Common myeloid progenitor, CD34-positive (primary cell): ENCODE data around the gene GSDMA.

Experiments
- CTCF ChIA-PET: fragments of 350-600 bp; sonication (Branson Sonifier 250); formaldehyde crosslinking; loops from one replicate; lab custom pipeline; 2021; ENCODE audit warnings: antibody characterized with exemption; lab: Charles Lee
- POLR2A ChIA-PET: fragments of 350-600 bp; sonication (Branson Sonifier 250); formaldehyde crosslinking; loops from one replicate; lab custom pipeline; 2021; ENCODE audit warnings: antibody characterized with exemption; lab: Charles Lee
- DNase-seq, 3 donors: peaks; one replicate each; pipeline versions ENCODE4 v3.0.0 to v3.0.0-alpha.2; 2013
- H3K27ac ChIP-seq, 2 experiments: 1 replicate in 1 of 2; 2 replicates in 1 of 2; pipeline ENCODE4 v1.7.0; 2013; ENCODE audit warnings: inconsistent platforms in 2 of 2, low read length in 2 of 2, mild to moderate bottlenecking in 2 of 2, low read depth in 1 of 2, moderate library complexity in 1 of 2; ENCODE audit not compliant: severe bottlenecking in 2 of 2, insufficient read depth in 1 of 2, poor library complexity in 1 of 2
- H3K27me3 ChIP-seq, 5 experiments: replicated peaks in 2 of 5; 1 replicate in 3 of 5; 2 replicates in 2 of 5; pipeline versions ENCODE4 v1.6.1 to v1.7.0; 2013; ENCODE audit warnings: low read length in 4 of 5, mild to moderate bottlenecking in 2 of 5, moderate library complexity in 2 of 5, inconsistent platforms in 1 of 5; ENCODE audit not compliant: insufficient read depth in 5 of 5, control insufficient read depth in 4 of 5
- H3K36me3 ChIP-seq, 4 experiments: 1 replicate in 2 of 4; 2 replicates in 2 of 4; pipeline versions ENCODE4 v1.6.1 to v1.7.0; 2013; ENCODE audit warnings: low read length in 3 of 4, control low read depth in 1 of 4, mild to moderate bottlenecking in 1 of 4; ENCODE audit not compliant: control insufficient read depth in 4 of 4, insufficient read depth in 4 of 4
- H3K4me1 ChIP-seq, 4 experiments: 1 replicate in 3 of 4; 2 replicates in 1 of 4; pipeline versions ENCODE4 v1.6.1 to v1.7.1; 2013; ENCODE audit warnings: low read length in 3 of 4, mild to moderate bottlenecking in 3 of 4, control low read depth in 1 of 4, inconsistent platforms in 1 of 4, moderate library complexity in 1 of 4; ENCODE audit not compliant: control insufficient read depth in 4 of 4, insufficient read depth in 4 of 4; ENCODE audit errors: control extremely low read depth in 1 of 4
- H3K4me3 ChIP-seq, 7 experiments: 1 replicate in 4 of 7; 2 replicates in 3 of 7; pipeline versions ENCODE4 v1.5.1 to v1.7.0; 2013; ENCODE audit warnings: mild to moderate bottlenecking in 7 of 7, low read length in 6 of 7, moderate library complexity in 6 of 7, inconsistent platforms in 2 of 7, low read depth in 2 of 7, control low read depth in 1 of 7; ENCODE audit not compliant: insufficient read depth in 4 of 7, control insufficient read depth in 1 of 7; ENCODE audit errors: extremely low read depth in 1 of 7
- H3K9me3 ChIP-seq, 5 experiments: 1 replicate in 4 of 5; 2 replicates in 1 of 5; pipeline versions ENCODE4 v1.6.1 to v1.7.1; 2013; ENCODE audit warnings: low read length in 4 of 5, mild to moderate bottlenecking in 2 of 5, inconsistent platforms in 1 of 5, low read depth in 1 of 5, moderate library complexity in 1 of 5; ENCODE audit not compliant: control insufficient read depth in 4 of 5, insufficient read depth in 2 of 5; ENCODE audit errors: control extremely low read depth in 1 of 5
- WGBS: methylation state at CpG from one replicate; pipeline ENCODE4 v1.1.5; 2013; ENCODE audit not compliant: insufficient coverage; 5-methylcytosine and 5-hydroxymethylcytosine counted together

Gene GSDMA

GRCh38 chr17:39975801-39976200 lies 13.0 kb downstream of the GSDMA start:
- no peak overlapping the region for H3K4me3 ChIP-seq
- peaks cover 0 to 7% (median 0%) of the 10 kb centered on the region in 5 experiments for H3K27me3 ChIP-seq
- H3K9me3 ChIP-seq, result no peaks in the 10 kb centered on the region
- H3K27ac ChIP-seq, result no peak overlapping the region
- H3K36me3 ChIP-seq, result no peaks in the 10 kb centered on the region
- ChIA-PET CTCF (interaction anchor here (1.2 to 12.3 kb wide), 2 partner anchors 14 to 16 kb away, joined by 4 to 197 read pairs; partner anchors contain the start of gene GSDMA), POLR2A (interaction anchor here (1.0 kb wide), 1 partner anchor 15 kb away, joined by 7 read pairs; no protein-coding TSS in a partner anchor)
- H3K4me1 ChIP-seq, result peaks cover 6 to 31% (median 9%) of the 10 kb centered on the region in 4 experiments
- WGBS, result 100% methylated on average over 2 of the region's 4 CpGs
- no peak for DNase-seq

- Histone ChIP-seq H3K4me3 (peak overlapping the region in 3 of 7 experiments; percentile 86 to 99 (median 91)), H3K27ac (no peak overlapping the region), H3K4me1 (peaks cover 18 to 29% (median 23%) of the 10 kb centered on the region in 4 experiments), H3K27me3 (peaks cover 0 to 5% (median 0%) of the 10 kb centered on the region in 5 experiments), H3K36me3 (peaks cover 0 to 5% (median 3%) of the 10 kb centered on the region in 4 experiments), H3K9me3 (no peaks in the 10 kb centered on the region)
- POLR2A ChIA-PET, result no interaction called here
- CTCF ChIA-PET, result interaction anchor here (1.8 to 12.3 kb wide), 6 partner anchors 19 to 107 kb away, joined by 5 to 197 read pairs (median 10); partner anchors contain the start of gene GSDMA
- WGBS, result 82% methylated on average over 2 of the region's 5 CpGs
- no peak for DNase-seq
Observed at GRCh38 chr17:39979016-39979670, 16.3 kb downstream of the GSDMA start.

DNA sequence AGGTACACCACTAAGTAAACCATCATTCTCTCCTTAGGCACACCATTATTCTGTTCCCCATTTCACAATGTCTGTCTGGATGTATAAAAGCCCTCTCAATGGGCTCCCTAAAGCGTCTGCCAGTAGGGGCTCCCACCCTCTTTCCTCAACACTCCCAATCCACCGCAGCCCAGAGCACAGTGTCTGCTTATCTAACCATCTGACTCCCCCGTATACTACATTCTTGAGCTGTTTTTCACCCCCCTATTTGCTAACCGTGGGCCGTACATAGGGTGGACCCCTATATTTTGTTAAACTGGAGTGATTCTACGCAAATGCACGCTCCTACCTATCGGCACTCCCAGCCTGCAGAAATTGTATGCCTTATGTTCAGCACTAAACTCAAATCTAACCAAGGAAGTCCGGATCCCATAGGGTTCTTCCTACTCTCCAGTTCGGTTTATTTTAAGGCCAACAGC lies 17.1 kb downstream of the GSDMA start:
- H3K27me3 ChIP-seq, result peaks cover 0 to 4% (median 0%) of the 10 kb centered on the region in 5 experiments
- ChIA-PET CTCF (interaction anchor here (0.6 to 12.3 kb wide), 10 partner anchors 8 to 107 kb away, joined by 3 to 197 read pairs (median 5); partner anchors contain the start of gene GSDMA), POLR2A (interaction anchor here (0.6 to 1.3 kb wide), 8 partner anchors 12 to 378 kb away, joined by 3 to 7 read pairs (median 3); no protein-coding TSS in a partner anchor)
- WGBS, result 0% methylated on average over 7 of the region's 10 CpGs
- peak; percentile 68 to 85 (median 81) for DNase-seq
- peaks cover 4 to 13% (median 10%) of the 10 kb centered on the region in 4 experiments for H3K36me3 ChIP-seq
- H3K4me3 ChIP-seq, result peak overlapping the region; percentile 64 to 99 (median 86)
- peak overlapping the region in 1 of 2 experiments; percentile 96 for H3K27ac ChIP-seq
- H3K9me3 ChIP-seq, result no peaks in the 10 kb centered on the region
- peaks cover 18 to 29% (median 23%) of the 10 kb centered on the region in 4 experiments for H3K4me1 ChIP-seq

DNA sequence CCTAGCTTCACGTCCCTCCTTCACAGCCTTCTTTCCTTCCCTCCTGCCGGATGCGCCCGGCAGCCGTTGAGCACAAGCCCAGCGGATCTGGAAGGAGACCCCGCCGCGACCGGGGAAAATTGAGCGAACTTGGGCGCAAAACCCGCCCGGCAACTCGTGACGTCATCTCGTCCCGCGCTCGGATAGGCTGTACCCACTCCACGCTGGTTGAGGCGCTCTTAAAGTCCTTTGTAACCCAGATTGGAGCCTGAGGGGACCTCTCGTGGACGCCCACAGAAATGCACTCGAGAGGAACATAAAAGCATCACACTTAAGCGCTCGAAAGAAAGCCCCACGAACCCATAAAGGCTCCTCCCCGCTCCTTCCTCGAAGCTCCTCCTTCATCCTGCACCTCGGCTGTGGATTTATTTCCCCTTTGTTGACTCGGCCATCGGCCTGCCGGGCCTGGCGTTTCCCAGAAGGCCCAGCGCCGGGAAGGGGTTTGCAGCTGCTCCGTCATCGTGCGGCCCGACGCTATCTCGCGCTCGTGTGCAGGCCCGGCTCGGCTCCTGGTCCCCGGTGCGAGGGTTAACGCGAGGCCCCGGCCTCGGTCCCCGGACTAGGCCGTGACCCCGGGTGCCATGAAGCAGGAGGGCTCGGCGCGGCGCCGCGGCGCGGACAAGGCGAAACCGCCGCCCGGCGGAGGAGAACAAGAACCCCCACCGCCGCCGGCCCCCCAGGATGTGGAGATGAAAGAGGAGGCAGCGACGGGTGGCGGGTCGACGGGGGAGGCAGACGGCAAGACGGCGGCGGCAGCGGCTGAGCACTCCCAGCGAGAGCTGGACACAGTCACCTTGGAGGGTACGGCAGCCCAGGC lies 17.8 kb downstream of the GSDMA start, which contains the start of gene PSMD3:
TSS of gene PSMD3 (plus strand) at position 457 of the 856 bp plus-strand sequence. CDS start at position 621, 164 bp downstream.
- POLR2A ChIA-PET, result interaction anchor here (0.6 to 1.3 kb wide), 11 partner anchors 8 to 379 kb away, joined by 3 to 7 read pairs (median 3); partner anchors contain the start of gene CASC3
- peak; percentile 100 for DNase-seq

DNA sequence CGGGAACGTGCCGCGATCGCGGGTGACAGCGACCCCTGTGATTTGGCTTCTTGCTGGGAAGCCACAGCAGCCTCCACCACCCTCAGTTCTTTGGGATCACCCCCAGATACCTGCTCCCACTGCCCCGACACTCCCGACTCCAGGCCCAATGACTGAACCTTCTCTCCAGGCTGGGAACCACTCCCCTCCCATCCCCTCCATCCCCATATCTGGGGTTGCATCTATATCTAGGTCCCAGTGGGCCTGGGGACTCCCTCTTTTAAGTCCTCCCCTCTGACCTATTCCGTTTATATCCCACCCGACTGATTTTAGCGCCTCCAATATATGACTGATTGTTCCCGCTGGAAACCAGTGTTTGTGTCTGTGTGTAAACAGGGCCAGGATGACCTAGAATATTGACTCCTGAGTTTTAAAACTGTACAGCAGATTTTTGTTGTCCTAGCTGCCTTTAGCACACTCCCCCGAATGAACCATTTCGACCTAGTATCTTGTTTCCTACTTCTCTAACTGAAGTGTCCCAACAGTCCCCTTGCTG lies 18.5 kb downstream of the GSDMA start:
- POLR2A ChIA-PET, result interaction anchor here (0.6 to 1.3 kb wide), 7 partner anchors 9 to 159 kb away, joined by 3 to 7 read pairs (median 3); partner anchors contain the start of gene CASC3
- peaks cover 18 to 29% (median 23%) of the 10 kb centered on the region in 4 experiments for H3K4me1 ChIP-seq
- peak overlapping the region; percentile 68 to 99 (median 88) for H3K4me3 ChIP-seq
- 0% methylated on average over 11 of the region's 15 CpGs for WGBS
- CTCF ChIA-PET, result interaction anchor here (1.0 to 12.3 kb wide), 9 partner anchors 9 to 193 kb away, joined by 3 to 197 read pairs (median 5); partner anchors contain the start of gene GSDMA
- H3K36me3 ChIP-seq, result peaks cover 6 to 27% (median 23%) of the 10 kb centered on the region in 4 experiments
- peak overlapping the region; percentile 93 to 96 for H3K27ac ChIP-seq
- DNase-seq, result peak in 1 of 3 donors; percentile 20
- no peaks in the 10 kb centered on the region for H3K9me3 ChIP-seq
- no peaks in the 10 kb centered on the region for H3K27me3 ChIP-seq

More for the DNA sequence above, 17.8 kb downstream of the GSDMA start, which contains the start of gene PSMD3:
- H3K4me1 ChIP-seq, result peaks cover 18 to 29% (median 23%) of the 10 kb centered on the region in 4 experiments
- H3K4me3 ChIP-seq, result peak within 1 kb of the TSS; percentile 68 to 99 (median 88)
- H3K27ac ChIP-seq, result peak within 1 kb of the TSS; percentile 93 to 96
- CTCF ChIA-PET, result interaction anchor here (0.8 to 12.3 kb wide), 10 partner anchors 9 to 194 kb away, joined by 3 to 197 read pairs (median 5); partner anchors contain the start of gene GSDMA
- WGBS, result 0% methylated on average over 82 of the region's 84 CpGs
- H3K36me3 ChIP-seq, result peaks cover 4 to 20% (median 17%) of the 10 kb centered on the region in 4 experiments
- peaks cover 0 to 4% (median 0%) of the 10 kb centered on the region in 5 experiments for H3K27me3 ChIP-seq
- no peaks in the 10 kb centered on the region for H3K9me3 ChIP-seq
